Stimulated activated effector memory CD8-positive, alpha-beta T cell treated with anti-CD3 and anti-CD28 coated beads, Interleukin-12 subunit alpha, Interleukin-12 subunit beta, amount 100 ng/mL, for 72 hours (primary cell): Measurements from ENCODE around the gene NIPBL.
A peak's percentile ranks its signal among the peaks of the same experiment; 100 is the strongest.

Experiments used
- ATAC-seq: fragments of 150-1000 bp; cut with Tn5 transposase; 2 replicates; pipeline ENCODE4 v1.10.0; 2021
- DNase-seq, 2 donors: peaks; one replicate each; pipeline ENCODE4 v3.0.0; 2021 to 2022; ENCODE audit warnings: low spot score in 2 of 2
- H3K27ac Mint-ChIP-seq: one replicate; pipeline ENCODE4 v1.8.0; 2022; ENCODE audit warnings: mild to moderate bottlenecking, mixed read lengths
- H3K36me3 Mint-ChIP-seq: one replicate; pipeline ENCODE4 v1.8.0; 2022; ENCODE audit warnings: mild to moderate bottlenecking, mixed read lengths
- H3K4me1 Mint-ChIP-seq: one replicate; pipeline ENCODE4 v1.8.0; 2022; ENCODE audit warnings: mixed read lengths
- H3K4me3 Mint-ChIP-seq: one replicate; pipeline ENCODE4 v1.8.0; 2022; ENCODE audit warnings: mild to moderate bottlenecking, mixed read lengths
- H3K9me3 Mint-ChIP-seq: one replicate; pipeline ENCODE4 v1.8.0; 2022; ENCODE audit warnings: mixed read lengths

Gene NIPBL

DNA sequence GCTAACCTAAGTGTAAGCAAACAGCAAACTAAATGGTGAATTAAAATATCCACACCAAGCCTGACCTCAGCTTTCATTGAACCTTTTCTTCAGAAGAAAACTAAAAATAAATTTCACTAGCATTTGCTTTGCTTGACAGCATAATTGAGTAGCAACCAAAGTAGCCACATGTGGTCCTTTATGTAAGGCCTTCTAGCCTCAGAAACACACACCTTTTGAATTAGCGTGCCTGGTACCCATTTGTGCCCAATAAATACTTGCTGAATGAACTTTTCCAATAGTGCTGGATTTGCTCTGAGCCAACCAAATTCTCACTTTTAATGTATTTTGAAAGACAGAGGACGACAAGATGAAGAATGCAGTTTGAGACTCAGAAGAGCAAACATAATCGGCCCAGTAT lies 2.1 kb upstream of the NIPBL start:
- H3K27ac Mint-ChIP-seq = peak overlapping the region; percentile 95
- no peak for DNase-seq
- ATAC-seq = no peak
- no peaks in the 10 kb centered on the region for H3K9me3 Mint-ChIP-seq
- H3K4me1 Mint-ChIP-seq = peaks cover 30% of the 10 kb centered on the region
- H3K36me3 Mint-ChIP-seq = peaks cover 51% of the 10 kb centered on the region
- peak overlapping the region; percentile 93 for H3K4me3 Mint-ChIP-seq

DNA sequence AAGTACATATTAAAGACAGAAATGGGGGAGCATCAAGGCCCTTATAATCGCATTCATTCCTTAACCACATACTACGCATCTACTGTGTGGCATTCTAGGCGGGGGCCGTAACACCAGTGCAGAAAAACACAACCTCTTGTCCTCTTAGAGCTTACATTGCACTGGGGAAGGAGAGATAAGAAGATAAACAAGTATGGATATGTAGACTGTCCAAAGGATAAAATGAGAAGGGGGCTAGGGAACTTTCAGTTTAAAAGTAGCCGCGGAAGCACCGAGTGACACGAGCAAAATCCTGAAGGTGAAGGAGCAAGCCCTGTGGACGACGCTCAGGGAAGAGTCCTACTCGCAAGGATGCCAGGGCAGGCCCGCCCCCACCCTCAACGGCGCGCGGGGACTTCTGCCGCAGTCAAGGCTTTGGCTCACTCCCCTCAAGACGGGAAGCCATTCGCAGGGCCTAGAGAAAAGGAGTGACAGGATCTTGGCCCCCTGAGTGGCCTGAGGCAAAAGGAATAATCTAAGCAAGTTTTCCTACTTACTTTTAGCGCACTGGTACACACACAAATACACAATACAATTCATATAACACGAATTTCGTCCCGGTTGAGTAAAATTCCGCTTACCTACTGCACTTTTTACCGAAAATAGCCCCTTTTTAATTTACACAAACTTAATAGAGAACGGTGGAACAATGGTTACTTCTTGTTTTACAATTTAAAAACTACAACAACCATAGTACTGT lies 1.3 kb upstream of the NIPBL start:
- Mint-ChIP-seq H3K4me1 (peaks cover 28% of the 10 kb centered on the region), H3K4me3 (peak overlapping the region; percentile 93), H3K9me3 (no peaks in the 10 kb centered on the region), H3K27ac (peak overlapping the region; percentile 95), H3K36me3 (peaks cover 51% of the 10 kb centered on the region)
- DNase-seq (peak; percentile 28 to 65), ATAC-seq (peak; percentile 35)

DNA sequence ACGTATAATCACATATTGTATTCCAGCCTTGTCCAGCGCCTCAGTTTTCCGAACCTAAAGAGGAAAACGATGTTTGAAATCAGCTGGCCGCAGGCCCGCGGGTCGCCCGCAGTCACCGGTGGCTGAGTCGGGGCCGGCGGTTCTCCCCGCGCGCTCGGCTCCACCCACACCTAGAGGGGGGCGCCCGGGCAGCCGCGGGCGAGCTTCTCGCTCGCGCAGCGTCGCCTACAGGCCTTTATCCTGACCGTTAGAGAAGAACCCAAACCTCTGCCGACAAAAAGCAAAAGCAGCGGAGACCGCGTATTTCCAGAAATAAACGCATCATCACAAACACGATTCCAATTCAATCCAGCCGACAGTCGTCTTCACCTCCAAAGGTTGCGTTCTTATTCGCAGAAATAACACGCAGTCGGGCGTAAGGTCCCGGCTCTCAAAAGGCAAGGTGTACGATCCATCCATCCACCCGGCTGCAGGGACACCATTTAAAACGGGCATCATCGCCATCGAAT lies 725 bp upstream of the NIPBL start:
- H3K4me3 Mint-ChIP-seq = peak overlapping the region; percentile 93
- ATAC-seq = peak; percentile 79

DNA sequence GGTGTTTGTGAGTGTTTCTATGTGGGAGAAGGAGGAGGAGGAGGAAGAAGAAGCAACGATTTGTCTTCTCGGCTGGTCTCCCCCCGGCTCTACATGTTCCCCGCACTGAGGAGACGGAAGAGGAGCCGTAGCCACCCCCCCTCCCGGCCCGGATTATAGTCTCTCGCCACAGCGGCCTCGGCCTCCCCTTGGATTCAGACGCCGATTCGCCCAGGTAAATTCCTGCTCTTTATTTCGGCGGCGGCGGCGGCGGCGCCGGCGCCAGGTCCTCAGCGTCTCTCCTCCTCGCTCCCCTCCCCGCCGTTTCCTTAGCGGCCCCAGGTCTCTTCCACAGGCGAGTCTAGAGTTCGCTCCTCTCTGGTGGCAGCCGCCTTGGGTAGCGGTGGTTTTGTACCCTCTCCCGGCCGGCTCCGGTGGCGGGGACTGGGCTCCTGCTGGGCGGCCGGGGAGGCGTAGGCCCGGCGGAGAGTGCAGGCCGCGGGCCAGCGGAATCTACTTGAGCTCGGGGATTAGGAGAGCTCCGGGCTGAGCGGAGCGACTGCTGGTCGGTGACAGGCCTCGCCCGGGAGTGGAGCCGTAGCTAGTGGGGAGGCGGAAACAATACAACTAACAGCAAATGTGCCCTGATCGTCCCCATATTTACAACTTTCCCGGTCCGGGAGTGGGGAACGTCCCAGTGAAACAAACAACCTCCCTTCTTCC lies 547 bp downstream of the NIPBL start:
- peak; percentile 44 to 80 for DNase-seq
- H3K36me3 Mint-ChIP-seq = peaks cover 48% of the 10 kb centered on the region
- H3K4me3 Mint-ChIP-seq = peak overlapping the region; percentile 93
- no peaks in the 10 kb centered on the region for H3K9me3 Mint-ChIP-seq
- peaks cover 31% of the 10 kb centered on the region for H3K4me1 Mint-ChIP-seq
- peak overlapping the region; percentile 95 for H3K27ac Mint-ChIP-seq
- peak; percentile 49 for ATAC-seq

More for the DNA sequence above, 725 bp upstream of the NIPBL start:
- H3K4me1 Mint-ChIP-seq = peaks cover 27% of the 10 kb centered on the region
- H3K36me3 Mint-ChIP-seq = peaks cover 51% of the 10 kb centered on the region
- no peaks in the 10 kb centered on the region for H3K9me3 Mint-ChIP-seq
- peak; percentile 61 to 82 for DNase-seq
- peak overlapping the region; percentile 95 for H3K27ac Mint-ChIP-seq

DNA sequence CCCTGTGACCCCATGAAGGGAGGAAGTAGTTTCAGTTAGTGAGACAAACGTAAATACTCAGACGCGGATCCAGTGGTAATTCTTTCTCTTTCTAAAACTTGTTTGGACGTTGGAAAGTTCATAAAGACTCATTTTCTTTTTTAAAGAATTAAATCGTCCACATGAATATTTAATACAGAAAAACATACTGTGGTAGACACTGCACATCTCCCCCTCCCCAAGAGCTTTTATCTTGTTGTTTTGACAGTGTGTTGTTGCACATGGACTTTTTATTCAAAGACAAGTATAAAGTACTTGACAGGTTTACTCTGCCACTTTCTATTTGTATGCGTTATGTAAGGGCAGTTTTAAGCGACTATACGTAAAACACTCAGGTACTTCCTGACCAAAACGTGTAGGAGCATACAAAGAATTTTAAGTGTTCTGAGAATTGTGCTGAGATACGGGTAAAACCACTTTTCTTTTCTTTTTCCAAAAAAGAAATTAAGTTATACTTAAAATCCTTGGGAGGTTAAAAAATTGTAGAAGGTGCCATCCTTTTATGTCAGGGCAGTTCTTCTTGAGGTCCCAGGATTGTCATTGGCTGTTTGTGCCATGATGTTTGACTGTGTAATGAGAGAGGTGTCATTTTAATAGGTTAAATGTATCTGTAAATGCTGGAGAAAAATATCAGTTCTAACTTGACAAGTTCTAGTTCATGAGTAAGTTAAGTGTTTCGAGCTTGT lies 1.3 kb downstream of the NIPBL start:
- no peaks in the 10 kb centered on the region for H3K9me3 Mint-ChIP-seq
- ATAC-seq = peak; percentile 29
- peaks cover 34% of the 10 kb centered on the region for H3K4me1 Mint-ChIP-seq

DNA sequence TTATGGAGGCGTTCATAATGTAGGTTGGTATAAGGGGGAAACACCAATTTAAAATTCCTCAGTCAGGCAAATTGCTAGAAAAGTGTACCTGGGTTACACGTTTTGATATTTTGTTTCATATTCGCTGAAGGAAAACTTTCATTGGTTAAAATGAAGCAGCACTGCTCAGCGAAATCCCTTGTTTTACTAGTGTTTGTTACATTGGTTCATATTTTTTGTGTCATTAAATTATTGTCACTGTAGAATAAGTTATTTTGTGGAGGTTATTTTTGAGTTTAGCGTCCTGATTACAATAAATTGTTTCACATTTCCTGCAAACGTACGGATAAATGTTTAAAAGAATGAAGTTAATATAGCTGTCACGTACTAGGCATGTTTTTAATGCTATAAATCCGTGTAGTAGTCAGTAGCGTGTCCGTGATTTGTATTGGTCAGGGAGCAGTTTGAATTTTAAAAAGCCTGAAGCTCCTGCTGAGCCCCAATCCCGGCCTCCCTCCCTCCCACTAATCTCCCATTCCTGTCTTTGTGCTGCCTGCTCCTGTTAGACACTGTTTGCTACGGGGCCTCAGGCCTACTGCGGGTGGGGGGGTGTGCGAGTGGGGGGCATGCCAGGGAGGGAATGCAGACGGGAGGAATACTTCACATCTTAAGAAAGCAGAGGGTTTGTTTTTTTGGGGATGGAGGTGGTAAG lies 2.0 kb downstream of the NIPBL start:
- peaks cover 33% of the 10 kb centered on the region for H3K36me3 Mint-ChIP-seq

More for the DNA sequence above, 1.3 kb downstream of the NIPBL start:
- DNase-seq = no peak
- Mint-ChIP-seq H3K4me3 (peak overlapping the region; percentile 93), H3K36me3 (peaks cover 41% of the 10 kb centered on the region), H3K27ac (peak overlapping the region; percentile 95)

DNA sequence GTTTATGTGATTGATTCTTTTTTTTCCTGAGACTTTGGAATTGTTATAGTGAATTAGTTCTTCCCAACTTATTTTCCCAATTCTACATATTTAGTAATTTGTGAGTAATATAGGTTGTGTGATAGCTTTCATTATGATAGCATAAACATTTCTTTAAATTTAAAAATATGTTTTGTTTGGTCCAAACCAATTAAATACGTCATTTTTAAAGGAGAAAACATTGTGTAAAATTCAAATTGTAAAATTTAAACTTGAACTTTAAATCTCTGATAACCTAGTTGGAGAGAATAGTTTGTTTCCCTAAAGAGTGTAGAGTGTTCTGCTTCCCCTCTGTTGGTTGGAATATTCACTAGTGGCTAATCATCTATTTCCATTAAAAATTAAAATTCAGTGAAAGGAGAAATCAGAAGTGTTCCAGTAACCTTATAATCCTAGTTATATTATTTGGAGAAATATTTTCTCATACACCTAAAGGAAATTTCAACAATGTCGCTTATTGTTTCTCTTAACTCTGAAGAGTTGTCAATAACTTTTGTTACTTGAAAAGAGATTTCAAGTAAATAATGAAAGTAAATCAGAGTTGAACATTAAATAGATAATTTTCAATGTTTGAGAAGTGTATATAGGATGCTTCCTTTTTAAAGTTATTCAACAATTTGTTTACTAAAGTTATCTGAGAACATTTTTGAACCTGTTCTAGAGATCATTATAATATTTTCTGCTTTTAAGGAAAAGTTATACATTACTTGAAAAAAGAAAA lies 2.9 kb downstream of the NIPBL start:
- H3K36me3 Mint-ChIP-seq = peaks cover 32% of the 10 kb centered on the region
- H3K4me1 Mint-ChIP-seq = peaks cover 40% of the 10 kb centered on the region
- peak overlapping the region; percentile 95 for H3K27ac Mint-ChIP-seq
- ATAC-seq = no peak
- H3K4me3 Mint-ChIP-seq = peak overlapping the region; percentile 93
- H3K9me3 Mint-ChIP-seq = no peaks in the 10 kb centered on the region
- no peak for DNase-seq

More for the DNA sequence above, 2.0 kb downstream of the NIPBL start:
- DNase-seq (no peak), ATAC-seq (no peak)
- Mint-ChIP-seq H3K9me3 (no peaks in the 10 kb centered on the region), H3K4me1 (peaks cover 34% of the 10 kb centered on the region), H3K4me3 (peak overlapping the region; percentile 93), H3K27ac (peak overlapping the region; percentile 95)

DNA sequence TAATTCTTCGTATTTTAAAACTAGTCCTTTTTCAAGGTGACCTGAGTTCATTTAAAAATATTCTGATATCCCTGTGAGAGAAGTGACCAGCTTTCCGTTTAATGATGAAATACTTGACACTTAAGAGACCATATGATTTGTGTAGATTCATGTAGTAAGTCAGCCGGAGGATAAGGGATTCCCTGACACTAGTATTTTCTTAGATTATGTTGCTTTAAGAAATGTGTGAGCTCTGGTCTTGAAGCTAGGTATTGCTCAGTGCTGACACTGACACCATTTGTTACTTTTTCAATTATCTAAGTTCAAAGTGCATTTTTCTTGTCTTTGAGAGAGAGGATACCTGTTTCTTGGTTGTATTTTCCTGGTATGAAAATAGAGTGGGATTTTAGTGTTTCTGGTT lies 4.2 kb downstream of the NIPBL start:
- ATAC-seq (no peak), DNase-seq (no peak)
- Mint-ChIP-seq H3K9me3 (no peaks in the 10 kb centered on the region), H3K36me3 (peaks cover 22% of the 10 kb centered on the region), H3K4me3 (peak overlapping the region; percentile 8), H3K27ac (no peak overlapping the region), H3K4me1 (peaks cover 39% of the 10 kb centered on the region)

DNA sequence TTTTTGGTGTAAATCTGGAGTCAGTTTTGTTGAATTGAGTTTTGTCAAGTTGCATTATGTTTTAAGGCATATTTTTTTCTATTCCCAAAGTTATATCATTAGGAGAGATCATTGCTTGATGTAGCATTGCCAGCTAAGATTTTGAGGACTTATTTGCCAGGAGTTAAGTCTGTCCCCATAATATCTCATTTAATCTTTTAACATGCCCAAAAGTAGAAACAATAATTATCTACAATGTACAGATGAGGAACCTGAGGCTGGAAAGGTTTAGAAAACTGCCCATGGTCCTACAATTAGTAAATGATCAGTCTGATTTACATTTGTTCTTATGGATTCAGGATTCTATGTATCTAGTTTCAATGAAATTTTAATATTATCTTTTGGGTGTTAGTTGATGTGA lies 4.7 kb downstream of the NIPBL start:
- ATAC-seq (no peak), DNase-seq (no peak)
- peak overlapping the region; percentile 8 for H3K4me3 Mint-ChIP-seq
- peaks cover 16% of the 10 kb centered on the region for H3K36me3 Mint-ChIP-seq
- no peaks in the 10 kb centered on the region for H3K9me3 Mint-ChIP-seq
- H3K27ac Mint-ChIP-seq = no peak overlapping the region
- H3K4me1 Mint-ChIP-seq = peaks cover 44% of the 10 kb centered on the region

DNA sequence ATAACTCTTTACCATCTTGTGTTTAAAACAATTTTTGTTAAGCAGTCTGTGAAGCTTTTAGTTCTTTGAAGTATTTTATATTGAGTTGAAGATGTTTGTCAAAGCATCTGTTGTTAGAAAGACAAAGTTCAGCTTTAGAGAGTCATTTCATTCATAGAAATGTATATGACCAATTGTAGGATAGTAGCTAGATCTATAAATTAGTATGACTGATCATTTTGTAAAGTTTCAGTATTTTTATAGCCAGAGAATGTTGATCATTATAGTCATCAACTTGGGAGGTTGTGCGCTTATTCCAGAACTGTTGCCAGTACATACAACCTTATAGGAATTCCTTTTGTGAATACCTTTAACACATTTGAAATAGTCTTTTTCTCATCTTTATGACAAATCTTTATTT lies 5.2 kb downstream of the NIPBL start:
- DNase-seq = no peak
- Mint-ChIP-seq H3K27ac (peak overlapping the region; percentile 83), H3K4me1 (peaks cover 49% of the 10 kb centered on the region), H3K36me3 (peaks cover 11% of the 10 kb centered on the region), H3K4me3 (peak overlapping the region; percentile 47), H3K9me3 (no peaks in the 10 kb centered on the region)
- ATAC-seq = peak; percentile 62

DNA sequence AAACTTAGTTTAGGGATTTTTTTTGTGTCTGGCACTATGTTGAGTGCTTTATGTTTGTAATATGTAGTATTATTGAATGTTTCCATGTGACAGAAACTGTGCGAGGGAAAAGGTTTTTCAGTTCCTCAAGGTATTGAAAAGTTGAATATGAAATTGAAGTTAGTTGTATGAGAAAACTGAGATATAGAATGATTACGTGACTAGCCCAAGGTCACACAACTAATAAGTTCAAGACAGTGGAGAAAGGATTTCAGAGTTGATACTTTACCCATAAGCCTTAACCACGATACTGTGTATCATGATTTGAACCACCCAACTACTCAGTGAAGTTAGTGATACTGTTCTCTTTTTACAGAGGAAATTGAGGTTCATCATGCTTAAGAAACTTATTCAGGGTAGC lies 5.7 kb downstream of the NIPBL start:
- Mint-ChIP-seq H3K36me3 (peaks cover 7% of the 10 kb centered on the region), H3K4me1 (peaks cover 53% of the 10 kb centered on the region), H3K4me3 (peak overlapping the region; percentile 47), H3K9me3 (no peaks in the 10 kb centered on the region), H3K27ac (peak overlapping the region; percentile 83)
- ATAC-seq = peak; percentile 84
- no peak for DNase-seq

DNA sequence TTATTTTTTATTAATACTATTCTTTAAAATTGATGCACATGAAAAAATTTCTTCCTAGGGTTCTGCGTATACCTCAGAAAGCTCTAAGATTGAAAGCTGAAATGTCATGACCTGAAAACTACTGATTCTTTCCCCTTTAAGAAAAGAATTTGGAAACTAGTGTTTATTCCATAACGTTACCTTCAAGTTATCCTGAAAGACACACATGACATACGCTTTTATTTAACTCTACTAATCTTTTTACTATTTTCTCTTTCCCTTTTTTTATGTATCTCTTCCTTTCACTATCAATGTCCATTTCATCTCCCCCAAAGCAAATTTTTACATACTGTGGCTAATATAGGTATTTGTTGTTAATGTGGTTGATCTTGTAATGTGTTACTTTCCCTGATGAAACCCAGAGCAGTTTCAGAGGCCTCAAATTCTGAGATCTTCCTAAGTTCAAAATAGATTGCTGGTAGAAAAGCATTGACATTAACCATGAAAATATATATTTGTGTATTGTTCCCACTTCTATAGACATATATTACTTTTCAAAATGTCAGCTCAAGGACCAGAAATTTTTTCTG lies 7.4 kb downstream of the NIPBL start:
- ATAC-seq = no peak
- Mint-ChIP-seq H3K4me3 (peak overlapping the region; percentile 2), H3K27ac (no peak overlapping the region), H3K4me1 (peaks cover 63% of the 10 kb centered on the region), H3K9me3 (no peaks in the 10 kb centered on the region), H3K36me3 (no peaks in the 10 kb centered on the region)
- DNase-seq = no peak

DNA sequence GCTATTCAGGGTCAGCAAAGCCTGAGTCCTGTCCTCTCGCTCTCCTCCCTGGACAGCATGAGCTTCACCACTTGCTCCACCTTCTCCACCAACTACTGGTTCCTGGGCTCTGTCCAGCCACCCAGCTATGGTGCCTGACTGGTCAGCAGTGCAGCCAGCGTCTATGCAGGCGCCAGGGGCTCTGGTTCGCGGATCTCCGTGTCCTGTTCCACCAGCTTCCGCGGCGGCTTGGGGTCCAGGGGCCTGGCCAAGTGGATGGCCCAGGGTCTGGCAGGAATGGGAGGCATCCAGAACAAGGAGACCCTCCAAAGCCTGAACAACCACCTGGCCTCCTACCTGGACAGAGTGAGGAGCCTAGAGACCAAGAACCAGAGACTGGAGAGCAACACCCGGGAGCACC lies 8.6 kb downstream of the NIPBL start:
- H3K4me1 Mint-ChIP-seq = peaks cover 70% of the 10 kb centered on the region
- no peaks in the 10 kb centered on the region for H3K9me3 Mint-ChIP-seq
- no peak for DNase-seq
- no peak overlapping the region for H3K27ac Mint-ChIP-seq
- no peak overlapping the region for H3K4me3 Mint-ChIP-seq
- no peak for ATAC-seq
- no peaks in the 10 kb centered on the region for H3K36me3 Mint-ChIP-seq
